IMR-90 (cell line): ENCODE measurements around the gene NPAS1. TPM values are rescaled to one million over a fixed set of nuclear protein-coding genes. Genes with fewer than 3 reads are reported as not detected.

ENCODE experiments used
- ATAC-seq: fragments of 200-7000 bp; cut with Tn5 transposase; 2 replicates; pipeline ENCODE4 v1.9.1; 2020; ENCODE audit warnings: low read depth, mild to moderate bottlenecking, moderate library complexity
- BruUV-seq: library from RNA; stranded (reverse); fragments of 400-500 nt; replicated peaks from 2 replicates; lab custom pipeline; 2021; lab: Mats Ljungman, UMichigan
- CTCF ChIA-PET: fragments of 300-600 bp; formaldehyde crosslinking; extraction: SDS; loops from one replicate; lab custom pipeline; 2021; ENCODE audit warnings: antibody characterized with exemption; lab: Yijun Ruan, JAX
- POLR2A ChIA-PET: fragments of 300-600 bp; sonication (Branson Sonifier 250); formaldehyde crosslinking; loops from one replicate; lab custom pipeline; 2022; ENCODE audit warnings: antibody characterized with exemption; ENCODE audit not compliant: unreplicated experiment; lab: Charles Lee
- DNase-seq: peaks from one replicate; pipeline ENCODE4 v3.0.0; 2013
- H2AFZ ChIP-seq: replicated peaks from 2 replicates; pipeline ENCODE3; 2013; ENCODE audit warnings: low read length, mild to moderate bottlenecking; ENCODE audit not compliant: poor library complexity
- H2AK5ac ChIP-seq: 2 replicates; pipeline ENCODE4 v1.6.1; 2013; ENCODE audit warnings: low read depth, low read length, inconsistent platforms
- H2AK9ac ChIP-seq: replicated peaks from 2 replicates; pipeline ENCODE3; 2013; ENCODE audit warnings: mild to moderate bottlenecking, low read depth, low read length, moderate library complexity; ENCODE audit not compliant: poor library complexity
- H2BK120ac ChIP-seq: 2 replicates; pipeline ENCODE4 v1.6.1; 2013; ENCODE audit warnings: low read depth, low read length, inconsistent platforms
- H2BK15ac ChIP-seq: 3 replicates; pipeline ENCODE4 v1.6.1; 2013; ENCODE audit warnings: low read depth, low read length, inconsistent platforms
- H2BK20ac ChIP-seq: 2 replicates; pipeline ENCODE4 v1.6.1; 2013; ENCODE audit warnings: low read depth, mild to moderate bottlenecking, inconsistent platforms, low read length, moderate library complexity
- H2BK5ac ChIP-seq: 2 replicates; pipeline ENCODE4 v1.6.1; 2013; ENCODE audit warnings: mild to moderate bottlenecking, low read depth, low read length, inconsistent platforms; ENCODE audit not compliant: poor library complexity, severe bottlenecking
- H3K14ac ChIP-seq: replicated peaks from 2 replicates; pipeline ENCODE4 v1.6.1; 2013; ENCODE audit warnings: low read depth, low read length, inconsistent platforms
- H3K18ac ChIP-seq: 2 replicates; pipeline ENCODE4 v1.6.1; 2013; ENCODE audit warnings: low read depth, low read length, control low read depth
- H3K23ac ChIP-seq: 2 replicates; pipeline ENCODE4 v1.6.1; 2013; ENCODE audit warnings: low read depth, low read length, inconsistent platforms
- H3K27ac ChIP-seq: 2 replicates; pipeline ENCODE4 v1.5.1; 2013; ENCODE audit warnings: mild to moderate bottlenecking, control low read depth, low read length; ENCODE audit not compliant: insufficient read depth
- H3K27me3 ChIP-seq: 2 replicates; pipeline ENCODE4 v1.6.1; 2013; ENCODE audit warnings: low read length; ENCODE audit not compliant: control insufficient read depth, insufficient read depth
- H3K36me3 ChIP-seq: 2 replicates; pipeline ENCODE4 v1.6.1; 2013; ENCODE audit warnings: low read length, mixed read lengths; ENCODE audit not compliant: control insufficient read depth, insufficient read depth
- H3K4ac ChIP-seq: 2 replicates; pipeline ENCODE4 v1.6.1; 2013; ENCODE audit warnings: low read depth, low read length, inconsistent platforms
- H3K4me1 ChIP-seq: 2 replicates; pipeline ENCODE4 v1.6.1; 2013; ENCODE audit warnings: low read length, mixed read lengths; ENCODE audit not compliant: control insufficient read depth, insufficient read depth
- H3K4me2 ChIP-seq: 2 replicates; pipeline ENCODE4 v1.6.1; 2013; ENCODE audit warnings: low read depth, mild to moderate bottlenecking, control low read depth, low read length, moderate library complexity
- H3K4me3 ChIP-seq: 2 replicates; pipeline ENCODE4 v1.5.1; 2013; ENCODE audit warnings: low read depth, mild to moderate bottlenecking, control low read depth, low read length, moderate library complexity; ENCODE audit not compliant: insufficient read depth
- H3K56ac ChIP-seq: 2 replicates; pipeline ENCODE4 v1.6.1; 2013; ENCODE audit warnings: low read length, inconsistent platforms; ENCODE audit not compliant: insufficient read depth; ENCODE audit errors: extremely low read depth
- H3K79me1 ChIP-seq, 2 experiments: 2 replicates each; pipeline ENCODE4 v1.6.1; 2013; ENCODE audit warnings: low read length in 2 of 2, inconsistent platforms in 1 of 2, low read depth in 1 of 2
- H3K9ac ChIP-seq: 2 replicates; pipeline ENCODE4 v1.6.1; 2013; ENCODE audit warnings: low read depth, low read length, control low read depth
- H3K9me1 ChIP-seq: 2 replicates; pipeline ENCODE4 v1.6.1; 2013; ENCODE audit warnings: low read length, inconsistent platforms; ENCODE audit not compliant: insufficient read depth
- H3K9me3 ChIP-seq: 2 replicates; pipeline ENCODE4 v1.6.1; 2013; ENCODE audit warnings: low read length; ENCODE audit not compliant: control insufficient read depth, insufficient read depth
- H4K20me1 ChIP-seq: 2 replicates; pipeline ENCODE4 v1.6.1; 2013; ENCODE audit warnings: low read length, inconsistent platforms; ENCODE audit not compliant: insufficient read depth
- H4K5ac ChIP-seq: 2 replicates; pipeline ENCODE4 v1.6.1; 2013; ENCODE audit warnings: mild to moderate bottlenecking, low read depth, low read length, control low read depth
- H4K8ac ChIP-seq, 2 experiments: 2 replicates each; pipeline ENCODE4 v1.6.1; 2013; ENCODE audit warnings: low read depth in 2 of 2, low read length in 2 of 2, control low read depth in 1 of 2, inconsistent platforms in 1 of 2
- H4K91ac ChIP-seq: 2 replicates; pipeline ENCODE4 v1.6.1; 2013; ENCODE audit warnings: low read depth, low read length, inconsistent platforms; ENCODE audit not compliant: insufficient read depth
- BHLHE40 ChIP-seq: fragments of 150-350 bp; IDR thresholded peaks from 2 replicates; pipeline ENCODE4 v1.6.1; 2016; ENCODE audit warnings: mild to moderate bottlenecking, low read depth, low read length
- CEBPB ChIP-seq: IDR thresholded peaks from 2 replicates; pipeline ENCODE4 v1.6.1; 2012; ENCODE audit warnings: low read depth, low read length, improper control_type of control experiment
- CHD1 ChIP-seq: IDR thresholded peaks from 2 replicates; pipeline ENCODE4 v1.6.1; 2012; ENCODE audit warnings: low read depth, low read length, improper control_type of control experiment
- ELK1 ChIP-seq: fragments of 150-350 bp; IDR thresholded peaks from 2 replicates; pipeline ENCODE4 v1.6.1; 2016; ENCODE audit warnings: low read depth, mild to moderate bottlenecking, low read length, moderate library complexity, borderline replicate concordance
- FOS ChIP-seq: fragments of 150-350 bp; IDR thresholded peaks from 2 replicates; pipeline ENCODE4 v1.6.1; 2016; ENCODE audit warnings: low read depth, low read length
- MAFK ChIP-seq: IDR thresholded peaks from 2 replicates; pipeline ENCODE4 v1.6.1; 2012; ENCODE audit warnings: low read depth, low read length, improper control_type of control experiment
- MAZ ChIP-seq: IDR thresholded peaks from 2 replicates; pipeline ENCODE4 v1.6.1; 2012; ENCODE audit warnings: low read depth, mild to moderate bottlenecking, low read length, improper control_type of control experiment, moderate library complexity, borderline replicate concordance
- MXI1 ChIP-seq: IDR thresholded peaks from 2 replicates; pipeline ENCODE4 v1.6.1; 2012; ENCODE audit warnings: low read depth, mild to moderate bottlenecking, low read length, moderate library complexity, borderline replicate concordance
- NFE2L2 ChIP-seq: fragments of 150-350 bp; IDR thresholded peaks from 2 replicates; pipeline ENCODE4 v1.6.1; 2016; ENCODE audit warnings: low read depth, mild to moderate bottlenecking, low read length
- POLR2A ChIP-seq: IDR thresholded peaks from 2 replicates; pipeline ENCODE4 v1.6.1; 2012; ENCODE audit warnings: mild to moderate bottlenecking, low read depth, low read length
- RAD21 ChIP-seq: IDR thresholded peaks from 2 replicates; pipeline ENCODE4 v1.6.1; 2012; ENCODE audit warnings: low read length, improper control_type of control experiment
- RCOR1 ChIP-seq: IDR thresholded peaks from 2 replicates; pipeline ENCODE4 v1.6.1; 2012; ENCODE audit warnings: mild to moderate bottlenecking, low read length, improper control_type of control experiment; ENCODE audit not compliant: insufficient replicate concordance
- RFX5 ChIP-seq: IDR thresholded peaks from 2 replicates; pipeline ENCODE4 v1.8.0; 2012; ENCODE audit warnings: low read depth, mild to moderate bottlenecking, low read length, moderate library complexity
- SMC3 ChIP-seq: fragments of 150-350 bp; IDR thresholded peaks from 2 replicates; pipeline ENCODE4 v1.6.1; 2016; ENCODE audit warnings: low read depth, mild to moderate bottlenecking, antibody characterized with exemption, low read length, moderate library complexity
- whole genome bisulfite sequencing, 2 experiments: methylation state at CpG; one replicate each; pipeline versions ENCODE4 v1.1.5 to v1.1.7; 2013; ENCODE audit warnings: missing lambda C conversion rate in 2 of 2; ENCODE audit not compliant: insufficient read length in 1 of 2; ENCODE audit errors: extremely low coverage in 2 of 2; 5-methylcytosine and 5-hydroxymethylcytosine counted together
- dilution Hi-C: fragments of 300-500 bp; cut with HindIII; formaldehyde crosslinking; loops from one replicate; pipeline ENCODE4 v1.14.3; 2018; ENCODE audit warnings: low sequenced_read_pairs; ENCODE audit not compliant: unreplicated experiment
- in situ Hi-C: fragments of 300-500 bp; cut with MboI; formaldehyde crosslinking; loops from 3 replicates; pipeline ENCODE4 v1.14.3; 2019; ENCODE audit warnings: low sequenced_read_pairs, inconsistent platforms, mixed read lengths
- intact Hi-C: fragments of 100-400 bp; cut with micrococcal nuclease; formaldehyde crosslinking; loops from 2 replicates; pipeline ENCODE4 v1.10.0; 2022
- polyA plus RNA-seq, 3 experiments: library from polyadenylated mRNA; depleted of rRNA; stranded (reverse); fragments of >200 nt; gene quantifications; 2 replicates each; pipeline ENCODE4 v1.2.3, GENCODE V29; 2012; ENCODE audit warnings: low replicate concordance in 1 of 3
- total RNA-seq: library from RNA; depleted of rRNA; stranded (reverse); fragments of >200 nt; gene quantifications from 2 replicates; pipeline ENCODE4 v1.2.3, GENCODE V29; 2012
- TF ChIP-seq, protein P1 (sequence below): fragments of 150-350 bp; IDR thresholded peaks from 2 replicates; pipeline ENCODE4 v1.6.1; 2017; ENCODE audit warnings: mild to moderate bottlenecking, antibody characterized with exemption, low read length, low read depth
- TF ChIP-seq, protein P2 (sequence below): conservative IDR thresholded peaks from 2 replicates; pipeline ENCODE4 v1.5.1; 2012; ENCODE audit warnings: mild to moderate bottlenecking, low read depth, low read length, improper control_type of control experiment

Gene NPAS1
- total and polyA plus RNA-seq, 2 of the 4 experiments (the other 2 are of a cell fraction): 0.36 to 5.7 TPM

DNA sequence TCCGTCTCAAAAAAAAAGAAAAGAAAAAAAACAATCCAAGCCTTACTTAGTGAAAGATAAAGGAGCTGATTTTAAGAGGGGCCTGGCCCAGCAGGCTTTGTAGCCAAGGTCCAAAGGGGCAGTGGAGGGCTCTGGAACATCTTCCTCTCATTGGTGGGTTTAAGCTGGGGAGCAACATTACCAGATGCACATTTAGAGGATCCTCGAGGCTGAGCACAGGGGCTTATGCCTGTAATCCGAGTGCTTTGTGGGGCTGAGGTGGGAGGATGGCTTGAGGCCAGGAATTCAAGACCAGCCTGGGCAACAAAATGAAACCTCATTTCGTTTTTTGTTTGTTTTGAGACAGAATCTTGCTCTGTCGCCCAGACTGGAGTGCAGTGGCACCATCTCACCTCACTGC, 36.8 kb downstream of the NPAS1 start:
- BruUV-seq: no TSS peak
- Histone ChIP-seq H4K20me1 (no peaks in the 10 kb centered on the region), H3K9ac (no peak overlapping the region), H4K8ac (no peak overlapping the region), H3K79me1 (no peaks in the 10 kb centered on the region), H2AK5ac (no peak overlapping the region), H2BK5ac (no peak overlapping the region), H3K4ac (no peak overlapping the region; the same call in 1 of the 2 replicates), H2AK9ac (peak overlapping the region; percentile 1), H2BK15ac (no peak overlapping the region), H3K36me3 (no peaks in the 10 kb centered on the region), H3K27ac (no peak overlapping the region), H3K4me3 (no peak overlapping the region), H2BK120ac (no peak overlapping the region), H3K9me1 (no peaks in the 10 kb centered on the region), H3K14ac (no peak overlapping the region; the same call in 1 of the 2 replicates), H3K9me3 (no peaks in the 10 kb centered on the region), H3K23ac (no peak overlapping the region), H3K18ac (no peak overlapping the region), H4K91ac (no peak overlapping the region), H3K27me3 (no peaks in the 10 kb centered on the region), H3K4me1 (peaks cover 8% of the 10 kb centered on the region; the same call in 1 of the 2 replicates), H4K5ac (no peak overlapping the region), H2AFZ (no peak overlapping the region), H3K56ac (no peak overlapping the region), H3K4me2 (no peak overlapping the region), H2BK20ac (no peak overlapping the region)
- TF ChIP-seq BHLHE40 (no peak), RFX5 (no peak), FOS (no peak), MAZ (no peak), ELK1 (no peak), RAD21 (no peak), MAFK (no peak), RCOR1 (no peak), POLR2A (no peak), MXI1 (no peak), CHD1 (no peak), CEBPB (no peak), SMC3 (no peak), NFE2L2 (no peak)
- TF ChIP-seq, protein P1, sequence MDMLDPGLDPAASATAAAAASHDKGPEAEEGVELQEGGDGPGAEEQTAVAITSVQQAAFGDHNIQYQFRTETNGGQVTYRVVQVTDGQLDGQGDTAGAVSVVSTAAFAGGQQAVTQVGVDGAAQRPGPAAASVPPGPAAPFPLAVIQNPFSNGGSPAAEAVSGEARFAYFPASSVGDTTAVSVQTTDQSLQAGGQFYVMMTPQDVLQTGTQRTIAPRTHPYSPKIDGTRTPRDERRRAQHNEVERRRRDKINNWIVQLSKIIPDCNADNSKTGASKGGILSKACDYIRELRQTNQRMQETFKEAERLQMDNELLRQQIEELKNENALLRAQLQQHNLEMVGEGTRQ: no peak
- TF ChIP-seq, protein P2, sequence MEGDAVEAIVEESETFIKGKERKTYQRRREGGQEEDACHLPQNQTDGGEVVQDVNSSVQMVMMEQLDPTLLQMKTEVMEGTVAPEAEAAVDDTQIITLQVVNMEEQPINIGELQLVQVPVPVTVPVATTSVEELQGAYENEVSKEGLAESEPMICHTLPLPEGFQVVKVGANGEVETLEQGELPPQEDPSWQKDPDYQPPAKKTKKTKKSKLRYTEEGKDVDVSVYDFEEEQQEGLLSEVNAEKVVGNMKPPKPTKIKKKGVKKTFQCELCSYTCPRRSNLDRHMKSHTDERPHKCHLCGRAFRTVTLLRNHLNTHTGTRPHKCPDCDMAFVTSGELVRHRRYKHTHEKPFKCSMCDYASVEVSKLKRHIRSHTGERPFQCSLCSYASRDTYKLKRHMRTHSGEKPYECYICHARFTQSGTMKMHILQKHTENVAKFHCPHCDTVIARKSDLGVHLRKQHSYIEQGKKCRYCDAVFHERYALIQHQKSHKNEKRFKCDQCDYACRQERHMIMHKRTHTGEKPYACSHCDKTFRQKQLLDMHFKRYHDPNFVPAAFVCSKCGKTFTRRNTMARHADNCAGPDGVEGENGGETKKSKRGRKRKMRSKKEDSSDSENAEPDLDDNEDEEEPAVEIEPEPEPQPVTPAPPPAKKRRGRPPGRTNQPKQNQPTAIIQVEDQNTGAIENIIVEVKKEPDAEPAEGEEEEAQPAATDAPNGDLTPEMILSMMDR: no peak
- dilution Hi-C loops (no loop called here), in situ Hi-C loops (no loop called here), intact Hi-C loops (no loop called here)
- ChIA-PET CTCF (interaction anchor here (0.7 kb wide), 1 partner anchor 82 kb away, joined by 3 read pairs; no protein-coding TSS in a partner anchor), POLR2A (no interaction called here)
- ATAC-seq: no peak; the same call in 1 of the 2 replicates
- DNase-seq: no peak
- 35% methylated on average over 2 of the region's 5 CpGs; no CpG with 5 or more reads in 1 of the 2 experiments for WGBS, 2 experiments
